ENCODE measurements around the gene SGMS1.
"Not testable (repeated sequence)": the region's sequence is repeated elsewhere in the genome, so short reads cannot be mapped to it uniquely, and the experiment has no call there.

GRCh38 chr10:50546287-50546686 lies 77.5 kb downstream of the SGMS1 start:
- not testable (repeated sequence) for TF ChIP-seq CTCF (IDR thresholded peaks at IDR 0.05; ENCODE audit: low read length); EZH2 (IDR thresholded peaks at IDR 0.05; ENCODE audit: borderline replicate concordance, low read length)

Data from OCI-LY1 (cell line).